GM12872 (cell line): ENCODE results near the gene SDSL.

Source experiments
- CTCF ChIP-seq: IDR thresholded peaks from 3 replicates; pipeline ENCODE4 v1.5.1; 2011; ENCODE audit warnings: low read depth, mild to moderate bottlenecking, low read length, moderate library complexity; ENCODE audit not compliant: insufficient read depth

The SDSL gene

GRCh38 chr12:113445544-113446171 is 23.5 kb downstream of the SDSL start:
- TF ChIP-seq CTCF, result no peak

- no peak for TF ChIP-seq CTCF
Measured at GRCh38 chr12:113448873-113449272, 26.7 kb downstream of the SDSL start.

- no peak for TF ChIP-seq CTCF
Measured at GRCh38 chr12:113449299-113449698, 27.1 kb downstream of the SDSL start.

- no peak for TF ChIP-seq CTCF
Measured at GRCh38 chr12:113449839-113450238, 27.7 kb downstream of the SDSL start.

GRCh38 chr12:113452458-113452857 is 30.3 kb downstream of the SDSL start:
- TF ChIP-seq CTCF, result no peak

GRCh38 chr12:113453330-113453729 is 31.1 kb downstream of the SDSL start:
- TF ChIP-seq CTCF, result no peak

- TF ChIP-seq CTCF, result no peak
Measured at GRCh38 chr12:113456199-113456598, 34.0 kb downstream of the SDSL start.
